Duodenal mucosa (tissue), 2 donors: Measurements from ENCODE around the gene PPIL1.
A peak's percentile ranks its signal among the peaks of the same experiment; 100 is the strongest.
"Not testable (repeated sequence)": the region's sequence is repeated elsewhere in the genome, so short reads cannot be mapped to it uniquely, and the experiment has no call there.

Experiments used
- H3K27ac ChIP-seq: one replicate; pipeline ENCODE4 v1.7.0; 2013; ENCODE audit warnings: low read depth, low read length
- H3K27me3 ChIP-seq, 2 donors: one replicate each; pipeline ENCODE4 v1.7.0; 2013; ENCODE audit warnings: low read length in 2 of 2, control low read depth in 1 of 2; ENCODE audit not compliant: insufficient read depth in 2 of 2, control insufficient read depth in 1 of 2
- H3K36me3 ChIP-seq, 2 donors: one replicate each; pipeline ENCODE4 v1.7.0; 2013; ENCODE audit warnings: low read length in 2 of 2, control low read depth in 1 of 2; ENCODE audit not compliant: insufficient read depth in 2 of 2, control insufficient read depth in 1 of 2
- H3K4me1 ChIP-seq, 2 donors: one replicate each; pipeline ENCODE4 v1.7.0; 2013; ENCODE audit warnings: low read length in 2 of 2, control low read depth in 1 of 2; ENCODE audit not compliant: insufficient read depth in 2 of 2, control insufficient read depth in 1 of 2
- H3K4me3 ChIP-seq, 2 donors: one replicate each; pipeline ENCODE4 v1.7.0; 2013; ENCODE audit warnings: low read length in 2 of 2, low read depth in 1 of 2
- H3K9ac ChIP-seq, 2 donors: one replicate each; pipeline ENCODE4 v1.7.0; 2013; ENCODE audit warnings: low read length in 2 of 2, low read depth in 1 of 2
- H3K9me3 ChIP-seq, 2 donors: one replicate each; pipeline ENCODE4 v1.7.0; 2013; ENCODE audit warnings: low read length in 2 of 2, control low read depth in 1 of 2; ENCODE audit not compliant: control insufficient read depth in 1 of 2

PPIL1 gene

DNA sequence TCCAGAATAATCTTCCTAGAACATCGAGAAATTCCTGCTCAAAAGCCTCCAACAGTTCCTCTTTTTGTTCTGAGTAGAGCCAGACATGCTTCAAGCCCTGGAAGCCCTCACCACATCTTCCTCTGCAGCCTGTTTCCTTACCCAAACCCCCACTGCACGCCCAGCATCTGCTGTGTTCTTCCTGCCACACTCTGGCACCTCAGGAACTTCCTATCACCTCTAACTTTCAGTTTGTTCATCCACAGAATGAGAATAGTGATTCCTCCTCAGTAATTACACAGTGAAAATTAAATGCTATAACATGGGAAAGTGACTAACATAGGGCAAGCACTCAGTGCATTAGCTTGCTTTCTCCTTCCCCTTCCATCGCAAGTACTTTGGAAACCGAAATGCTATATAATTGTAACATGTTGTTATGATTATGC, 37.4 kb upstream of the PPIL1 start:
- Histone ChIP-seq H3K9me3 (no peaks in the 10 kb centered on the region), H3K27me3 (no peaks in the 10 kb centered on the region), H3K4me1 (peaks cover 14 to 25% of the 10 kb centered on the region in 2 donors), H3K36me3 (peaks cover 5 to 43% of the 10 kb centered on the region in 2 donors), H3K4me3 (no peak overlapping the region), H3K27ac (peak overlapping the region; percentile 1), H3K9ac (no peak overlapping the region)

DNA sequence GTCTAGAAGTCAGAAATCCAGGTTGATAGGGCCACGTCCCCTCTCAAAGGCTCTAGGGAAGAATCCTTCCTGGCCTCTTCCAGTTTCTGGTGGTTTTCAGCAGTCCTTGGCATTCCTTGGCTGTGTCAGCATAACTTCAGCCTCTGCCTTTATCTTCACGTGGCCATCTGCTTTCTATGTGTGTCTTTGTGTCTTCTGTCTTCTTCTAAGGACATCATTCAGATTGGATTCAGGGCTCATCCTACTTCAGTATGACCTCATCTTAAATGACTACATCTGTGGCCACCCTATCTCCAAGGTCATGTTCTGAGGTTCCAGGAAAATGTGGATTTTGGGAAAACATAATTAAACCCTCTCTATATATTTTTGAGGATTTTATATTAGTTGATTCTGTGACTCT, 34.1 kb upstream of the PPIL1 start:
- Histone ChIP-seq H3K27me3 (no peaks in the 10 kb centered on the region), H3K9ac (no peak overlapping the region), H3K4me3 (no peak overlapping the region), H3K4me1 (peaks cover 18 to 20% of the 10 kb centered on the region in 2 donors), H3K36me3 (peaks cover 9 to 33% of the 10 kb centered on the region in 2 donors), H3K27ac (no peak overlapping the region), H3K9me3 (no peaks in the 10 kb centered on the region)

DNA sequence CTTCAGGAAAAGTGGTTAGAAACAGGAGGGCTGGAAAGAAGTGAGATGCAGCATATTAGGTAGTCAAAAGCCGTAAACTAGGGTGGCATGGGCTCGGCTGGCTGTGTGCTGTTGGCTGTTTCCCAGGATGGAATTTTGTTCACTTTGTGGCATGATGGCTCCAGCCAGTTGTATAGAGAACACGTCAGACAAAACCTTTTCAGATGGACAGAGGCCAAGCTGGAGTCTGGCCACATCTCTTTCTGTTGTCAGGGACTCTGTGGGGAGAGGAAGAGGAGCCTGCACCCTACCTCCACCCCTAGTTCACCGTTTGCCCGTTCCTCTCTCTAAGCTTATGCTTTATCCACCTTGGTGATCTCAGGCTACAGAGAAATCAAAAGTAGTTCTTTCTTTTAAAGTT, 33.2 kb upstream of the PPIL1 start:
- Histone ChIP-seq H3K4me1 (peaks cover 11% of the 10 kb centered on the region in 2 donors), H3K9ac (no peak overlapping the region), H3K27me3 (no peaks in the 10 kb centered on the region), H3K9me3 (no peaks in the 10 kb centered on the region), H3K36me3 (peaks cover 13 to 31% of the 10 kb centered on the region in 2 donors), H3K27ac (no peak overlapping the region), H3K4me3 (no peak overlapping the region)

DNA sequence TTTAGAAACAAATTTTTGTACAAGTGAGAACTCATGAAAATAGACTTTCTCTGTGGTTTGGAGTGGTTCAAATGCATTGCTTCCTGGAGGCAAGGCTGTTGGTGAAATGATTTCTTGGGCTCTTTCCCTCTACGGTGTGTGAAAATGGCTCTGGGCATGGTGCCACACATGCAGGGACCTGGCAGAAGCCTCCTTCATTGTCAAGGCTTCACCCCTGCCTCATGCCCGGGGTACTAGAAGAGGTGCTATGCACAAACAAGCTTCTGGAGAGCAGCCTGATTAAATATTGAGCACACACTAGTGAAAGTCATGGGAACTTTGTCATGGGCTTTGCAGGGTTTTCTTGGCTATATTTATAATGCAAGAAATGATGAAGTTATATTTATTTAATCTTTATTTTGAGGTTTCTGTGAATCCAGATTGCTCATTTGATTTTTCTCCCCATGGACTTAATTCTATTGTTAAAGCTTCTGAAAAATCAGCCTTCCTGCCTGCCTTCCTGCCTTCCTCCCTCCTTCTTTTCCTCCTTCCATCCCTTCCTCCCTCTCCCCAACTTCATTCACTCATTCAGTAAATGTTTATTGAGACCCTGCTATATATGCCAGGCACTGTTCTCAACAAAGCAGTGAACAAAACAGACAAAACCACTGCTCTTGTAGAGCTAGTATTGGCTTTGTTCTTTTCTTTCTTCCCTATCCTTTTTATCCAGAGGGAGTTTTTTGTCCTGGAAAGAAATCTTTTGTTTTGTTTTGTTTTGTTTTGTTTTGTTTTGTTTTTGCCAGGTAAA, 32.1 kb upstream of the PPIL1 start:
- H3K4me1 ChIP-seq = peaks cover 3 to 8% of the 10 kb centered on the region in 2 donors
- no peak overlapping the region for H3K4me3 ChIP-seq
- H3K27ac ChIP-seq = no peak overlapping the region
- H3K9ac ChIP-seq = no peak overlapping the region
- no peaks in the 10 kb centered on the region for H3K27me3 ChIP-seq
- peaks cover 24 to 34% of the 10 kb centered on the region in 2 donors for H3K36me3 ChIP-seq
- no peaks in the 10 kb centered on the region for H3K9me3 ChIP-seq

DNA sequence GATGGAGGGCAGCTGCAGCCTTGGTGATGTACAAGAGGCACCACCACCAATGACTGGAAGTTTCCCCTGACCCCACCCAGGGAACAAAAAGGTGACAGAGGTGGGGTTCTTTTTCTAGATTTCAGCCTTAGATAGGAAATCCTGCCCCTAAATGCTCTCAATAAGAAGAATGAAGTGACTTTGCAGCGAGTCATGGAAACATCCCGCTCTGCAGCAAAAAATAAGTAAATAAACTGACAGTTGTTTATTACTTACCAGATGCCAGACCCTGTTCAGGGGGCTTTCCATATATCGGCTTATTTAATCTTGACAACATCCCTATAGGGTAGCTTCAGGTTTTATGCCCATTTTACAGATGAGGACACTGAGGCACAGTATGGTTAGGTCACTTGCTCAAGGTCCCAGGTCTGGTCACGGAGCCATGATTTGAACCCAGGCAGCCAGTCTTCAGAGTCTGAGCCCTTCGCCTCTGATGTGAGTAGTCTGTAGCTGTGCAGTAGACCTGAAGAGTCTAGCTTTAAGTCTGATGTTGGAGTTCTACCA, 30.3 kb upstream of the PPIL1 start:
- Histone ChIP-seq H3K9ac (no peak overlapping the region), H3K4me3 (no peak overlapping the region), H3K4me1 (peaks cover 3 to 6% of the 10 kb centered on the region in 2 donors), H3K27ac (no peak overlapping the region), H3K27me3 (no peaks in the 10 kb centered on the region), H3K9me3 (no peaks in the 10 kb centered on the region), H3K36me3 (peaks cover 24 to 39% of the 10 kb centered on the region in 2 donors)

DNA sequence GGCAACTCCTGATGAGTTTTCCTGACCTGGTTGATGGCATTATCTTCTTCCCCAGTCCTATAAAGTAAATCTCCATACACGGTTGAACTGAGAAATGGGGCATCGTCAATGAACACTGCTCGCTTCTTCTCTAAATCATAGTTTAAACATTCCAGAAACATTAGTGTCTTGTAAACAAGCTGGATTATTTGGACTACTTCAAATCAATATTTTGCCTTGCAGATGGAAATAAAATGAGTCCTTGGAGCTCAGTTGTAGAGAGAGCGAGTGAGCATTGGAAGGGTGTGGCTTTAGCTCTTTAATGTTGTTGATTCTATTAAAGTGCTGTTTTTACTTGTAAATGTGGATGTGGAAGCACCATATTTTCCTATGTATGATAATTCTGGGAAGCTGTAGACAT, 29.5 kb upstream of the PPIL1 start:
- H3K27me3 ChIP-seq = no peaks in the 10 kb centered on the region
- no peak overlapping the region for H3K9ac ChIP-seq
- peaks cover 24 to 40% of the 10 kb centered on the region in 2 donors for H3K36me3 ChIP-seq
- no peaks in the 10 kb centered on the region for H3K9me3 ChIP-seq
- no peak overlapping the region for H3K27ac ChIP-seq
- H3K4me1 ChIP-seq = peaks cover 3 to 6% of the 10 kb centered on the region in 2 donors
- H3K4me3 ChIP-seq = no peak overlapping the region

DNA sequence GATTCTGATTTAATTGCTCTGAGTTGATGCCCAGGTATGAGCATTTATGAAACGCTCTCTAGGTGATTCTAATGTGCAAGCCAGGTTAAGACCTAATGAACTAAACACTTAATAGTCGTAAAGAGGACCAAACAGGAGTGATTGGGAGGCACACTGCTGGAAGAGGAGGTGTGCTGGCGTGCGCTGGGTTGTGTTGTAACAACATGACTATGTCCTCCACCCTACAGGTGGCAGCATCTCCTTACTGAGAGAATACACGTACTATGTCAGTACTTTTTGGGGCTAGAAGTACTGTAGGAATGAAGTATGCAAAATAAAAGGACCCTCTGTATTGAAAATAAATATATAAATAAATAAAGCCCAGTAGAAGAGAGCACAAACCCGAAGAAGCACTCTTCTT, 23.0 kb upstream of the PPIL1 start:
- H3K27ac ChIP-seq = no peak overlapping the region
- no peak overlapping the region for H3K4me3 ChIP-seq
- no peaks in the 10 kb centered on the region for H3K27me3 ChIP-seq
- H3K36me3 ChIP-seq = peaks cover 12 to 32% of the 10 kb centered on the region in 2 donors
- no peak overlapping the region for H3K9ac ChIP-seq
- H3K9me3 ChIP-seq = no peaks in the 10 kb centered on the region
- no peaks in the 10 kb centered on the region for H3K4me1 ChIP-seq

DNA sequence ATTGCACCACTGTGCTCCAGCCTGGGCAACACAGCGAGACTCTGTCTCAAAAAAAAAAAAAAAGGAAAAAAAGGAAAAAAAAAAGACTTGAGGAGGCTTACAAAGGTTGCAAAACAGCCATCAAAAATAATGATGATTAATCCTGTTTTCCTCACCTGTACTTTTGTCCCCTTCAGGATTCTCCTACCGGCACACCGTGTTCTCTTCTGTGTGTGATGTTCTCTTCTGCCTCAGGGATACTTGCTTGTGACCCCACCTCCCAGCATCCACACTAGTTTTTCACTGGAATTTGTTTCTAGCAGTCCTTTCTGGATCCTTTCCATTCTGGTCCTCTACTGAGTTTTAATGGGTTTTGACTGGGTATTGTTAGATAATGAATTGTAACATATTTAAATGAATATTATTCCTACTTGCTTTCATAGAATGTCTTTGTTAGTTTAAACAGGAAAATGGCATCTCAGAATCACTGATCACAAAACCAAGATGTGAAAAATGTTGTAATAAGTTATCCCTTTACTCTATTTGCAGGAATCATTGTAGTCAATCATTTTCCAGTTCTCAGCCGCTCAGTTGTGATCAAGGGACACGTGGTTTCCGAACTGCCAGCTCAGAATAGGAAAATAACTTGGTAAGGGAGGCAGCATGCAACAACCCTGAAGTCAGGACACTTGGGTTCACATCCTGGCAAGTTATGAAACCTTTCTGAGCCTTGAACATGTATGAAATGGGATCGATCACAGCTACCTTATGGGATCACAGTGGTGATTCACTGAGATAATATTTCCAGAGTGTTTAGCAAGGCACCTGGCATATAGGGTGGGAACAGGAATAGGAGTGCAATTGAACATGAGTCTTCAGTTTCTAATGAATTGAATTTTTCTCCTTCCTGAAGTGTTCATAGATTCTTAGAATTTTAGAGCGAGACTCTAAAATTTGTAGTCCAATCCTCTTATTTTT, 19.7 kb upstream of the PPIL1 start:
- no peaks in the 10 kb centered on the region for H3K4me1 ChIP-seq
- H3K9me3 ChIP-seq = no peaks in the 10 kb centered on the region
- no peak overlapping the region for H3K4me3 ChIP-seq
- H3K36me3 ChIP-seq = peaks cover 6 to 25% of the 10 kb centered on the region in 2 donors
- H3K27me3 ChIP-seq = no peaks in the 10 kb centered on the region
- H3K9ac ChIP-seq = no peak overlapping the region
- no peak overlapping the region for H3K27ac ChIP-seq

DNA sequence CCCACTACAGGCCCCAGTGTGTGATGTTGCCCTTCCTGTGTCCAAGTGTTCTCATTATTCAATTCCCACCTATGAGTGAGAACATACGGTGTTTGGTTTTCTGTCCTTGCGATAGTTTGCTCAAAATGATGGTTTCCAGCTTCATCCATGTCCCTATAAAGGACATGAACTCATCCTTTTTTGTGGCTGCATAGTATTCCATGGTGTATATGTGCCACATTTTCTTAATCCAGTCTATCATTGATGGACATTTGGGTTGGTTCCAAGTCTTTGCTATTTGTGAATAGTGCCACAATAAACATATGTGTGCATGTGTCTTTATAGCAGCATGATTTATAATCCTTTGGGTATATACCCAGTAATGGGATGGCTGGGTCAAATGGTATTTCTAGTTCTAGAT, 16.6 kb upstream of the PPIL1 start:
- not testable (repeated sequence) for H3K4me3 ChIP-seq, H3K9me3 ChIP-seq, H3K27me3 ChIP-seq, H3K9ac ChIP-seq, H3K27ac ChIP-seq
- peaks cover 15 to 16% of the 10 kb centered on the region in 2 donors for H3K4me1 ChIP-seq
- H3K36me3 ChIP-seq = peaks cover 6 to 13% of the 10 kb centered on the region in 2 donors
